ENCODE results near the gene ELAVL1. TPM values are rescaled to one million over a fixed set of nuclear protein-coding genes. Genes with fewer than 3 reads are reported as not detected.
"Not testable (repeated sequence)": the region's sequence is repeated elsewhere in the genome, so short reads cannot be mapped to it uniquely, and the experiment has no call there.

The ELAVL1 gene
- total RNA-seq, 1 donor from 2014 or later = 89.6 TPM

DNA sequence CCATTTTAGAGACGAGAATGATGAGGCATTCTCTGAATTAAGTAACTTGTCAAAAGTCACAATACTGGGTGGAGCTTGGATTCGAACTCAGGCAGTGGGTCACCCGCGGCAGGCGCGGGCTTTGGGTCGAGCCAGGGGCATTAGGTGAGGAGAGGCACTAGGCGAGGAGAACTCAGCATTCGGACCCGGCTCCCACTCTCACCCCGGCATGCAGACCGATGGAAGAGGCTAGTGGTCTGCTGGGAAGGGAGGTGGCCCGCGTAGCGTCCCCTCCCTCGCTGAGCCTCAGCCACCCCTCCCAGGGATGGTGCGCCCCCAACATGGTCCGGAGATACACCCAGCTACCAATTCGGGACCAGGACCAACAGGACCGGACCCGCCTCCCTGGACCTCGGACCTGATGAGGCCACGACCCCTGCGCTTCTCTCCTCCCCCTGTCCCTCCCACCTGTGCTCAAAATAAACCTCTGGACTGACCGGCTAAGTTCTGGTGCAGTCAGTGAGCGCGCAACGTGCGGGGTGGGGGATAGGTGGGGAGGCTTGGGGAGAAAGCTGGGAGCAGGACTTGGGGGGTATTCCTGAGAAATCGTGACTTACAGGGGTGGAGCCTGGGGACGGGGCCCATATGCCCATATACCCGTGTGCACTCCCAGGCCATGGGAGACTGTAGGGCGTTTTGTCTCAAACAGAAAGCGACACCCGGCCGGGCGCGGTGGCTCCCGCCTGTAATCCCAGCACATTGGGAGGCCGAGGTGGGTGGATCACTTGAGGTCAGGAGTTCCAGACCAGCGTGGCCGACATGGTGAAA is 86.6 kb downstream of the ELAVL1 start:
- H3K36me3 Mint-ChIP-seq (ENCODE audit: unreplicated experiment) = no peaks in the 10 kb centered on the region
- no peaks in the 10 kb centered on the region for H3K9me3 Mint-ChIP-seq (ENCODE audit: unreplicated experiment)
- TF ChIP-seq, protein P1, sequence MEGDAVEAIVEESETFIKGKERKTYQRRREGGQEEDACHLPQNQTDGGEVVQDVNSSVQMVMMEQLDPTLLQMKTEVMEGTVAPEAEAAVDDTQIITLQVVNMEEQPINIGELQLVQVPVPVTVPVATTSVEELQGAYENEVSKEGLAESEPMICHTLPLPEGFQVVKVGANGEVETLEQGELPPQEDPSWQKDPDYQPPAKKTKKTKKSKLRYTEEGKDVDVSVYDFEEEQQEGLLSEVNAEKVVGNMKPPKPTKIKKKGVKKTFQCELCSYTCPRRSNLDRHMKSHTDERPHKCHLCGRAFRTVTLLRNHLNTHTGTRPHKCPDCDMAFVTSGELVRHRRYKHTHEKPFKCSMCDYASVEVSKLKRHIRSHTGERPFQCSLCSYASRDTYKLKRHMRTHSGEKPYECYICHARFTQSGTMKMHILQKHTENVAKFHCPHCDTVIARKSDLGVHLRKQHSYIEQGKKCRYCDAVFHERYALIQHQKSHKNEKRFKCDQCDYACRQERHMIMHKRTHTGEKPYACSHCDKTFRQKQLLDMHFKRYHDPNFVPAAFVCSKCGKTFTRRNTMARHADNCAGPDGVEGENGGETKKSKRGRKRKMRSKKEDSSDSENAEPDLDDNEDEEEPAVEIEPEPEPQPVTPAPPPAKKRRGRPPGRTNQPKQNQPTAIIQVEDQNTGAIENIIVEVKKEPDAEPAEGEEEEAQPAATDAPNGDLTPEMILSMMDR (IDR thresholded peaks at IDR 0.05) = no peak
- H3K4me1 Mint-ChIP-seq (ENCODE audit: unreplicated experiment) = peaks cover 31% of the 10 kb centered on the region
- H3K27ac Mint-ChIP-seq (ENCODE audit: unreplicated experiment) = peak overlapping the region; percentile 85
- H3K4me3 Mint-ChIP-seq (ENCODE audit: unreplicated experiment) = no peak overlapping the region
- DNase-seq (ENCODE audit: extremely low spot score, unreplicated experiment) = no peak
- H3K27me3 Mint-ChIP-seq (ENCODE audit: unreplicated experiment) = peaks cover 6% of the 10 kb centered on the region

DNA sequence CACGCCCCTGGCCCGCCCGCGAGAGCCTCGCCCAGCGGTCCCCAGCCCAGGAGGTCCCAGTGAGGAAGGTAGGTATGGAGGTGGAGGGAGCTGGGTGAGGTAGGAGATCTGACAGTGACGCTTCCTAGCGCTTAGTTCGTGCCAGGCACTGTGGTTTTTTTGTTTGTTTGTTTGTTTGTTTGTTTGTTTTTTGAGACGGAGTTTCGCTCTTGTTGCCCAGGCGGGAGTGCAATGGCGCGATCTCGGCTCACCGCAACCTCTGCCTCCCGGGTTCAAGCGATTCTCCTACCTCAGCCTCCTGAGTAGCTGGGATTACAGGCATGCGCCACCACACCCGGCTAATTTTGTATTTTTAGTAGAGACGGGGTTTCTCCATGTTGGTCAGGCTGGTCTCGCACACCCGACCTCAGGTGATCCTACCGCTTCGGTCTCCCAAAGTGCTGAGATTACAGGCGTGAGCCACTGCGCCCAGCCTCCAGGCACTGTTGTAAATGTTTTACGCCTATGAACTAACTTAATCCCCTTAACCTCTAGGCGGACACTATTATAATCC is 87.3 kb downstream of the ELAVL1 start:
- H3K4me1 Mint-ChIP-seq (ENCODE audit: unreplicated experiment) = peaks cover 29% of the 10 kb centered on the region
- H3K36me3 Mint-ChIP-seq (ENCODE audit: unreplicated experiment); DNase-seq (ENCODE audit: extremely low spot score, unreplicated experiment); H3K27me3 Mint-ChIP-seq (ENCODE audit: unreplicated experiment); H3K27ac Mint-ChIP-seq (ENCODE audit: unreplicated experiment); H3K9me3 Mint-ChIP-seq (ENCODE audit: unreplicated experiment): not testable (repeated sequence)
- H3K4me3 Mint-ChIP-seq (ENCODE audit: unreplicated experiment) = peak overlapping the region; percentile 48

DNA sequence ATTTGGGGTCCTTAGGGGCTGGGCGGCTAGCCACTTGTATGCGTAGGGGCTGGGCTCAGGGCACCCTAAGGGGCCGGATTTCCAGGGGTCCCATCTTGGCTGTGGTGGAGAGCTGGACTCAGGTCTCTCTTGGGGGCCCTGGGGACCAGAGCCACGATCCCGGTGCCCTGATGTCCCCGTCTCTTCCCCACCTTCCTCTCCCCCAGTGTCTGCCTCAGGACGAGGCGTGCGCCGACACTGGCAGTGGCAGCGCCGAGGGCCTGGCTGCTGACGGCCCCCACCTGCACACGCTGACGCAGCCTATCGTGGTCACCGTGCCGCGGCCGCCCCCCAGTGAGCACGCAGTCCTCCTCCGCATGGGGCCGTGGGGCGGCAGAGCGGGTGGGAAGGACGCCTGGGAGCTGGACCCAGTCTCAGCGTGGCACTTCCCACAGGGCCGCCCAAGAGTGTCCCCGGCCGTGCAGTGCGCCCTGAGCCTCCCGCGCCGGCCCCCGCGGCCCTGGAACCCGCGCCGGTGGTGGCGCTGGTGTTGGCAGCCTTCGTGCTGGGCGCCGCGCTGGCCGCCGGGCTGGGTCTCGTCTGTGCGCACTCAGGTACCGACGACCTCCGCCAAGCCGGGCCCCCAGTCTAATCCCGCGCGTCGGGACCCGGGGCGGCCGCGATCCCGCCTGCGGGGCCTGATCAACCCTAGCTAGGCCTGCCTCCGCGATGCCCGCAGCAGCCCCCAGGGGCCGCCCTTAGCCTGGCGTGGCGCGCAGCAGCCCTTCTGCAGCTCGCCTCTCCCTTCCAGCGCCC is 88.0 kb downstream of the ELAVL1 start:
- no peaks in the 10 kb centered on the region for H3K9me3 Mint-ChIP-seq (ENCODE audit: unreplicated experiment)
- peaks cover 28% of the 10 kb centered on the region for H3K4me1 Mint-ChIP-seq (ENCODE audit: unreplicated experiment)
- peak overlapping the region; percentile 74 for H3K4me3 Mint-ChIP-seq (ENCODE audit: unreplicated experiment)
- TF ChIP-seq, protein P1 (IDR thresholded peaks at IDR 0.05) = peak; percentile 61
- no peak for DNase-seq (ENCODE audit: extremely low spot score, unreplicated experiment)
- no peak overlapping the region for H3K27ac Mint-ChIP-seq (ENCODE audit: unreplicated experiment)
- peaks cover 6% of the 10 kb centered on the region for H3K36me3 Mint-ChIP-seq (ENCODE audit: unreplicated experiment)
- peaks cover 6% of the 10 kb centered on the region for H3K27me3 Mint-ChIP-seq (ENCODE audit: unreplicated experiment)

DNA sequence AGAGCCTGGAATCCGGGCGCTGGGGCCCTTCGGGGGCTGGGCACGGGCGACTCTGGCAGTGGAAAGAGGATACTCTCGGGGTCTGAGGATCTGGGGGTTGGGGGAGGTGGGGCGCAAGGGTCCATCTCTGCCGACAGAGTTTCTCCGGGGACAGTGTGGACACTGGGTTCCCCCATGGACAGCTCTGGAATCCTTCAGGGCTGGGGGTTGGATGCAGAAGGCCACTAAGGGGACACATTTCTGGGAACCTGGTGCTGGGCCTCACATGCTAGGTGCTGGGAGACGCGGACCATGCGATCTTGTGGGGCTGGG is 88.5 kb downstream of the ELAVL1 start:
- TF ChIP-seq, protein P1 (IDR thresholded peaks at IDR 0.05) = no peak
- peaks cover 24% of the 10 kb centered on the region for H3K4me1 Mint-ChIP-seq (ENCODE audit: unreplicated experiment)
- H3K27me3 Mint-ChIP-seq (ENCODE audit: unreplicated experiment) = peaks cover 6% of the 10 kb centered on the region
- H3K4me3 Mint-ChIP-seq (ENCODE audit: unreplicated experiment) = peak overlapping the region; percentile 74
- no peak for DNase-seq (ENCODE audit: extremely low spot score, unreplicated experiment)
- H3K36me3 Mint-ChIP-seq (ENCODE audit: unreplicated experiment) = peaks cover 8% of the 10 kb centered on the region
- no peak overlapping the region for H3K27ac Mint-ChIP-seq (ENCODE audit: unreplicated experiment)
- no peaks in the 10 kb centered on the region for H3K9me3 Mint-ChIP-seq (ENCODE audit: unreplicated experiment)

DNA sequence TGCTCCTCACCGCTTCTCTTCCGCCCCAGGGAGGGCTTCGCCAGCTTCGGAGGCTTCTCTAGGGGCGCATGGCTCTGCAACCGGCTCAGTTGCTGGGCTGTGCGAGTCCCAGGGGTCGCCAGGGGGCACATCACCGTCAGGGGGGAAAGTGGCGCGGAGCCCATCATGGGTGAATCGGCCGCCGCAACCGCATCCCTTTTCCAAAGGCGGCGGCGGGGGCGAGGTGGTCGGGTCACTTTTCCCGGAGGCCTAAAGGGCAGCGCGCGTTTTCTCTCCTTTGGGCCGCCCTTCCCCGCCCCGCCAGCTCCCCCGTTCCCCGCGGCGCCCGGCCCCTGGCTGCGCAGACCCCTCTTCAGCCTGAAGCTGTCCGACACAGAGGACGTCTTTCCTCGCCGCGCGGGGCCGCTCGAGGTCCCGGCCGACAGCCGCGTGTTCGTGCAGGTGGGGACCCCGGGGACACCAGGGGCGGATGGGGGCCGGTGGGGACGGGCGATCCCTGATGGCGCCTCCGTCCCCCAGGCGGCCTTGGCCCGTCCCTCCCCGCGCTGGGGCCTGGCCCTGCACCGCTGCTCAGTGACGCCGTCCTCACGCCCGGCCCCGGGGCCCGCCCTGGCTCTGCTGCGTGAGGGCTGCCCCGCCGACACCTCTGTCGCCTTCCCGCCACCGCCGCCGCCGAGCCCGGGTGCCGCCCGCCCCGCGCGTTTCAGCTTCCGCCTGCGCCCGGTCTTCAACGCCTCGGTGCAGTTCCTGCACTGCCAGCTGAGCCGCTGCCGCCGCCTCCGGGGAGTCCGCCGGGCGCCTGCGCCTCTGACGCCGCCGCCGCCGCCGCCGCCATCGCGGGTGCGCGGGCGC is 89.1 kb downstream of the ELAVL1 start:
- no peak for DNase-seq (ENCODE audit: extremely low spot score, unreplicated experiment)
- H3K4me1 Mint-ChIP-seq (ENCODE audit: unreplicated experiment) = peaks cover 19% of the 10 kb centered on the region
- peak overlapping the region; percentile 59 for H3K4me3 Mint-ChIP-seq (ENCODE audit: unreplicated experiment)
- H3K9me3 Mint-ChIP-seq (ENCODE audit: unreplicated experiment) = no peaks in the 10 kb centered on the region
- H3K36me3 Mint-ChIP-seq (ENCODE audit: unreplicated experiment) = peaks cover 11% of the 10 kb centered on the region
- TF ChIP-seq, protein P1 (IDR thresholded peaks at IDR 0.05) = no peak
- H3K27ac Mint-ChIP-seq (ENCODE audit: unreplicated experiment) = no peak overlapping the region
- H3K27me3 Mint-ChIP-seq (ENCODE audit: unreplicated experiment) = peaks cover 6% of the 10 kb centered on the region
